ENCODE results near the gene BCL6B. TPM values are rescaled to one million over a fixed set of nuclear protein-coding genes. Genes with fewer than 3 reads are reported as not detected.

Gene BCL6B
- total and polyA plus RNA-seq, 2 experiments from 2014 or later = 3.3 to 4.5 TPM

- Mint-ChIP-seq H3K27me3 (ENCODE audit: insufficient read depth, low read depth, poor library complexity) (peaks cover 37% of the 10 kb centered on the region), H3K4me1 (peaks cover 26% of the 10 kb centered on the region), H3K27ac (no peak overlapping the region), H3K36me3 (ENCODE audit: low read depth) (peaks cover 20% of the 10 kb centered on the region), H3K9me3 (no peaks in the 10 kb centered on the region), H3K4me3 (no peak overlapping the region; the same call in 2 of the 3 replicates)
- no peak overlapping the region for H2AFZ ChIP-seq
- H3K27me3 ChIP-seq (ENCODE audit: insufficient read depth) = peaks cover 32% of the 10 kb centered on the region
- no peak overlapping the region for H3K4me2 ChIP-seq
- no peak overlapping the region for H3K27ac ChIP-seq (ENCODE audit: low read depth)
- H3K4me1 ChIP-seq (ENCODE audit: insufficient read depth) = peaks cover 23% of the 10 kb centered on the region
- H3K4me3 ChIP-seq = no peak overlapping the region
- H3K79me2 ChIP-seq (replicated peaks; ENCODE audit: insufficient read depth) = no peaks in the 10 kb centered on the region
- H3K9me2 ChIP-seq (ENCODE audit: insufficient read depth) = no peaks in the 10 kb centered on the region
- ATAC-seq (no peak), DNase-seq (ENCODE audit: low spot score) (no peak)
- peaks cover 6% of the 10 kb centered on the region; the same call in 1 of the 2 replicates for H3F3A ChIP-seq (replicated peaks; ENCODE audit: low read depth)
- no peak for TF ChIP-seq EZH2phosphoT487 (IDR thresholded peaks at IDR 0.05; ENCODE audit: unreplicated experiment)
- no peak for TF ChIP-seq NANOG (IDR thresholded peaks at IDR 0.05; ENCODE audit: borderline replicate concordance)
- TF ChIP-seq CREB1 (CRISPR knock-in tag; IDR thresholded peaks at IDR 0.05; ENCODE audit: low read depth) = no peak
- TF ChIP-seq ZNF114 (CRISPR knock-in tag; IDR thresholded peaks at IDR 0.05) = no peak
- TF ChIP-seq STAT1 (IDR thresholded peaks at IDR 0.05; ENCODE audit: unreplicated experiment) = no peak
- TF ChIP-seq, protein P1, sequence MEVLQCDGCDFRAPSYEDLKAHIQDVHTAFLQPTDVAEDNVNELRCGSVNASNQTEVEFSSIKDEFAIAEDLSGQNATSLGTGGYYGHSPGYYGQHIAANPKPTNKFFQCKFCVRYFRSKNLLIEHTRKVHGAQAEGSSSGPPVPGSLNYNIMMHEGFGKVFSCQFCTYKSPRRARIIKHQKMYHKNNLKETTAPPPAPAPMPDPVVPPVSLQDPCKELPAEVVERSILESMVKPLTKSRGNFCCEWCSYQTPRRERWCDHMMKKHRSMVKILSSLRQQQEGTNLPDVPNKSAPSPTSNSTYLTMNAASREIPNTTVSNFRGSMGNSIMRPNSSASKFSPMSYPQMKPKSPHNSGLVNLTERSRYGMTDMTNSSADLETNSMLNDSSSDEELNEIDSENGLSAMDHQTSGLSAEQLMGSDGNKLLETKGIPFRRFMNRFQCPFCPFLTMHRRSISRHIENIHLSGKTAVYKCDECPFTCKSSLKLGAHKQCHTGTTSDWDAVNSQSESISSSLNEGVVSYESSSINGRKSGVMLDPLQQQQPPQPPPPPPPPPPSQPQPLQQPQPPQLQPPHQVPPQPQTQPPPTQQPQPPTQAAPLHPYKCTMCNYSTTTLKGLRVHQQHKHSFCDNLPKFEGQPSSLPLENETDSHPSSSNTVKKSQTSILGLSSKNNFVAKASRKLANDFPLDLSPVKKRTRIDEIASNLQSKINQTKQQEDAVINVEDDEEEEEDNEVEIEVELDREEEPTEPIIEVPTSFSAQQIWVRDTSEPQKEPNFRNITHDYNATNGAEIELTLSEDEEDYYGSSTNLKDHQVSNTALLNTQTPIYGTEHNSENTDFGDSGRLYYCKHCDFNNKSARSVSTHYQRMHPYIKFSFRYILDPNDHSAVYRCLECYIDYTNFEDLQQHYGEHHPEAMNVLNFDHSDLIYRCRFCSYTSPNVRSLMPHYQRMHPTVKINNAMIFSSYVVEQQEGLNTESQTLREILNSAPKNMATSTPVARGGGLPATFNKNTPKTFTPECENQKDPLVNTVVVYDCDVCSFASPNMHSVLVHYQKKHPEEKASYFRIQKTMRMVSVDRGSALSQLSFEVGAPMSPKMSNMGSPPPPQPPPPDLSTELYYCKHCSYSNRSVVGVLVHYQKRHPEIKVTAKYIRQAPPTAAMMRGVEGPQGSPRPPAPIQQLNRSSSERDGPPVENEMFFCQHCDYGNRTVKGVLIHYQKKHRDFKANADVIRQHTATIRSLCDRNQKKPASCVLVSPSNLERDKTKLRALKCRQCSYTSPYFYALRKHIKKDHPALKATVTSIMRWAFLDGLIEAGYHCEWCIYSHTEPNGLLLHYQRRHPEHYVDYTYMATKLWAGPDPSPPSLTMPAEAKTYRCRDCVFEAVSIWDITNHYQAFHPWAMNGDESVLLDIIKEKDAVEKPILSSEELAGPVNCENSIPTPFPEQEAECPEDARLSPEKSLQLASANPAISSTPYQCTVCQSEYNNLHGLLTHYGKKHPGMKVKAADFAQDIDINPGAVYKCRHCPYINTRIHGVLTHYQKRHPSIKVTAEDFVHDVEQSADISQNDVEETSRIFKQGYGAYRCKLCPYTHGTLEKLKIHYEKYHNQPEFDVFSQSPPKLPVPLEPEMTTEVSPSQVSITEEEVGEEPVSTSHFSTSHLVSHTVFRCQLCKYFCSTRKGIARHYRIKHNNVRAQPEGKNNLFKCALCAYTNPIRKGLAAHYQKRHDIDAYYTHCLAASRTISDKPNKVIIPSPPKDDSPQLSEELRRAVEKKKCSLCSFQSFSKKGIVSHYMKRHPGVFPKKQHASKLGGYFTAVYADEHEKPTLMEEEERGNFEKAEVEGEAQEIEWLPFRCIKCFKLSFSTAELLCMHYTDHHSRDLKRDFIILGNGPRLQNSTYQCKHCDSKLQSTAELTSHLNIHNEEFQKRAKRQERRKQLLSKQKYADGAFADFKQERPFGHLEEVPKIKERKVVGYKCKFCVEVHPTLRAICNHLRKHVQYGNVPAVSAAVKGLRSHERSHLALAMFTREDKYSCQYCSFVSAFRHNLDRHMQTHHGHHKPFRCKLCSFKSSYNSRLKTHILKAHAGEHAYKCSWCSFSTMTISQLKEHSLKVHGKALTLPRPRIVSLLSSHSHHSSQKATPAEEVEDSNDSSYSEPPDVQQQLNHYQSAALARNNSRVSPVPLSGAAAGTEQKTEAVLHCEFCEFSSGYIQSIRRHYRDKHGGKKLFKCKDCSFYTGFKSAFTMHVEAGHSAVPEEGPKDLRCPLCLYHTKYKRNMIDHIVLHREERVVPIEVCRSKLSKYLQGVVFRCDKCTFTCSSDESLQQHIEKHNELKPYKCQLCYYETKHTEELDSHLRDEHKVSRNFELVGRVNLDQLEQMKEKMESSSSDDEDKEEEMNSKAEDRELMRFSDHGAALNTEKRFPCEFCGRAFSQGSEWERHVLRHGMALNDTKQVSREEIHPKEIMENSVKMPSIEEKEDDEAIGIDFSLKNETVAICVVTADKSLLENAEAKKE (CRISPR knock-in tag; IDR thresholded peaks at IDR 0.05) = no peak
- TF ChIP-seq JUNB (IDR thresholded peaks at IDR 0.05; ENCODE audit: unreplicated experiment) = no peak
- TF ChIP-seq EZH2 (IDR thresholded peaks at IDR 0.05; ENCODE audit: low read depth, unreplicated experiment) = no peak
- no peaks in the 10 kb centered on the region; the same call in 1 of the 2 replicates for H4K20me1 ChIP-seq (replicated peaks; ENCODE audit: insufficient read depth)
- no peaks in the 10 kb centered on the region for H3K36me3 ChIP-seq (ENCODE audit: insufficient read depth)
These were observed 2.4 kb downstream of the BCL6B start for GRCh38 chr17:7025245-7025644.

Measured in GM23338 (cell line).